SK-N-SH (cell line): ENCODE results near the gene SMAD3. TPM values are rescaled to one million over a fixed set of nuclear protein-coding genes. Genes with fewer than 3 reads are reported as not detected.

Experiments
- CTCF ChIA-PET: fragments of 300-600, 350-600 bp; formaldehyde crosslinking; extraction: SDS; loops from one replicate; lab custom pipeline; 2021; lab: Yijun Ruan, JAX
- POLR2A ChIA-PET: fragments of 350-600 bp; sonication (Branson Sonifier 250); formaldehyde crosslinking; extraction: SDS; loops from one replicate; lab custom pipeline; 2020; ENCODE audit warnings: antibody characterized with exemption, inconsistent platforms; lab: Yijun Ruan, JAX
- DNase-seq: peaks from one replicate; pipeline ENCODE4 v3.0.0; 2012
- H2AFZ ChIP-seq: fragments of 200-600 bp; sonication (generic); 2 replicates; pipeline ENCODE4 v1.8.1; 2016; ENCODE audit warnings: antibody characterized with exemption, mild to moderate bottlenecking, low read depth
- H3F3A ChIP-seq: fragments of 200-600 bp; sonication (generic); replicated peaks from 2 replicates; pipeline ENCODE3; 2016; ENCODE audit warnings: antibody characterized with exemption, mild to moderate bottlenecking; ENCODE audit not compliant: insufficient read depth
- H3K27ac ChIP-seq, 2 experiments: fragments of 200-500 bp in 1 of 2; fragments of 200-600 bp in 1 of 2; sonication (Bioruptor generic) in 1 of 2; sonication (generic), shearing (Covaris generic) in 1 of 2; 2 replicates each; pipeline versions ENCODE4 v1.5.1 to v1.6.1; 2014 to 2016; ENCODE audit warnings: low read depth in 2 of 2, inconsistent platforms in 1 of 2, low read length in 1 of 2, mild to moderate bottlenecking in 1 of 2, mixed read lengths in 1 of 2
- H3K27me3 ChIP-seq: fragments of 200-600 bp; sonication (generic), shearing (Covaris generic); 2 replicates; pipeline ENCODE4 v1.6.1; 2016; ENCODE audit warnings: mixed run types; ENCODE audit not compliant: insufficient read depth
- H3K36me3 ChIP-seq, 2 experiments: fragments of 200-500 bp in 1 of 2; fragments of 200-600 bp in 1 of 2; sonication (Bioruptor generic) in 1 of 2; sonication (generic) in 1 of 2; replicated peaks in 1 of 2; 2 replicates each; pipeline versions ENCODE3 to v1.5.1; 2014 to 2016; ENCODE audit warnings: low read length in 1 of 2, mild to moderate bottlenecking in 1 of 2; ENCODE audit not compliant: insufficient read depth in 2 of 2, control insufficient read depth in 1 of 2
- H3K4me1 ChIP-seq, 2 experiments: fragments of 200-500 bp in 1 of 2; fragments of 200-600 bp in 1 of 2; sonication (Bioruptor generic) in 1 of 2; sonication (generic), shearing (Covaris generic) in 1 of 2; 2 replicates each; pipeline versions ENCODE4 v1.5.1 to v1.6.1; 2014 to 2016; ENCODE audit warnings: low read depth in 1 of 2, low read length in 1 of 2, mixed run types in 1 of 2; ENCODE audit not compliant: insufficient read depth in 2 of 2, control insufficient read depth in 1 of 2
- H3K4me2 ChIP-seq: fragments of 200-600 bp; sonication (generic), shearing (Covaris generic); 2 replicates; pipeline ENCODE4 v1.6.1; 2017; ENCODE audit warnings: mixed run types
- H3K4me3 ChIP-seq, 2 experiments: fragments of 200-500 bp in 1 of 2; fragments of 200-600 bp in 1 of 2; sonication (Bioruptor generic) in 1 of 2; sonication (generic), shearing (Covaris generic) in 1 of 2; 2 replicates each; pipeline versions ENCODE4 v1.5.1 to v1.8.1; 2014 to 2016; ENCODE audit warnings: low read depth in 2 of 2, inconsistent platforms in 1 of 2, low read length in 1 of 2, mild to moderate bottlenecking in 1 of 2, mixed read lengths in 1 of 2, moderate library complexity in 1 of 2
- H3K79me2 ChIP-seq: fragments of 200-600 bp; sonication (generic); 2 replicates; pipeline ENCODE4 v1.8.1; 2017; ENCODE audit warnings: mild to moderate bottlenecking; ENCODE audit not compliant: insufficient read depth
- H3K9ac ChIP-seq: fragments of 200-600 bp; sonication (generic); 2 replicates; pipeline ENCODE4 v1.6.1; 2017; ENCODE audit warnings: mixed run types
- H3K9me2 ChIP-seq: fragments of 200-600 bp; sonication (generic); 2 replicates; pipeline ENCODE4 v1.6.1; 2017; ENCODE audit warnings: mixed run types
- H3K9me3 ChIP-seq: fragments of 200-600 bp; sonication (generic); 2 replicates; pipeline ENCODE4 v1.6.1; 2017; ENCODE audit warnings: mixed run types, mild to moderate bottlenecking, moderate library complexity
- H4K20me1 ChIP-seq: fragments of 200-600 bp; sonication (generic); 2 replicates; pipeline ENCODE4 v1.6.1; 2017; ENCODE audit warnings: mild to moderate bottlenecking, mixed run types; ENCODE audit not compliant: insufficient read depth
- ELF1 ChIP-seq: IDR thresholded peaks from 2 replicates; pipeline ENCODE4 v1.4.0; 2012
- FOXJ3 ChIP-seq: sonication (generic); formaldehyde crosslinking; IDR thresholded peaks from 2 replicates; pipeline ENCODE4 v1.5.1; 2020; ENCODE audit warnings: mild to moderate bottlenecking, missing genetic modification reagents
- FOXM1 ChIP-seq: IDR thresholded peaks from 2 replicates; pipeline ENCODE4 v1.4.0; 2012; ENCODE audit warnings: low read depth, mild to moderate bottlenecking
- GABPA ChIP-seq: IDR thresholded peaks from 2 replicates; pipeline ENCODE4 v1.4.0; 2012; ENCODE audit warnings: low read depth, mild to moderate bottlenecking
- GATA2 ChIP-seq: sonication (generic); formaldehyde crosslinking; IDR thresholded peaks from 2 replicates; pipeline ENCODE4 v1.5.0; 2020; ENCODE audit warnings: mild to moderate bottlenecking, missing genetic modification reagents
- IRF3 ChIP-seq: fragments of 150-350 bp; IDR thresholded peaks from 2 replicates; pipeline ENCODE4 v1.6.1; 2016; ENCODE audit warnings: mild to moderate bottlenecking, low read depth, low read length
- JUND ChIP-seq: IDR thresholded peaks from 2 replicates; pipeline ENCODE4 v1.4.0; 2012
- MAX ChIP-seq: IDR thresholded peaks from 2 replicates; pipeline ENCODE4 v1.4.0; 2012; ENCODE audit warnings: low read depth
- MEF2A ChIP-seq: IDR thresholded peaks from 2 replicates; pipeline ENCODE4 v1.4.0; 2012; ENCODE audit warnings: low read depth, borderline replicate concordance
- MXI1 ChIP-seq: IDR thresholded peaks from 2 replicates; pipeline ENCODE4 v1.6.1; 2012; ENCODE audit warnings: mild to moderate bottlenecking, low read depth, low read length, improper control_type of control experiment
- PBX3 ChIP-seq: IDR thresholded peaks from 2 replicates; pipeline ENCODE4; 2012
- RFX5 ChIP-seq: IDR thresholded peaks from 2 replicates; pipeline ENCODE4 v1.6.1; 2012; ENCODE audit warnings: mild to moderate bottlenecking, improper control_type of control experiment, low read length
- TAF1 ChIP-seq: IDR thresholded peaks from 2 replicates; pipeline ENCODE4 v1.6.1; 2012; ENCODE audit warnings: low read depth, mild to moderate bottlenecking, low read length, moderate library complexity, borderline replicate concordance
- TCF12 ChIP-seq: IDR thresholded peaks from 2 replicates; pipeline ENCODE4 v1.4.0; 2012
- TEAD4 ChIP-seq: IDR thresholded peaks from 2 replicates; pipeline ENCODE4 v1.4.0; 2012; ENCODE audit warnings: mild to moderate bottlenecking, borderline replicate concordance; ENCODE audit not compliant: insufficient read depth
- USF1 ChIP-seq: IDR thresholded peaks from 2 replicates; pipeline ENCODE4 v1.4.0; 2012; ENCODE audit warnings: low read depth, borderline replicate concordance
- USF2 ChIP-seq: fragments of 150-350 bp; IDR thresholded peaks from 2 replicates; pipeline ENCODE4 v1.6.1; 2017; ENCODE audit warnings: antibody characterized with exemption, low read length, low read depth, borderline replicate concordance
- YY1 ChIP-seq: IDR thresholded peaks from 2 replicates; pipeline ENCODE4 v1.4.0; 2012; ENCODE audit warnings: low read depth, mild to moderate bottlenecking
- WGBS: methylation state at CpG from one replicate; pipeline ENCODE4 v1.1.6; 2017; ENCODE audit warnings: low lambda C conversion rate; 5-methylcytosine and 5-hydroxymethylcytosine counted together
- polyA plus RNA-seq, 3 experiments: library from polyadenylated mRNA; depleted of rRNA; stranded (reverse); fragments of >200 nt; gene quantifications; 2 replicates each; pipeline ENCODE4 v1.2.3, GENCODE V29; 2012

Gene SMAD3
- polyA plus RNA-seq, 1 of the 3 experiments (the other 2 are of a cell fraction), result 19.5 TPM

- Histone ChIP-seq H2AFZ (no peak overlapping the region), H3K9ac (no peak overlapping the region), H3K9me3 (no peaks in the 10 kb centered on the region), H4K20me1 (peaks cover 76% of the 10 kb centered on the region), H3K9me2 (no peaks in the 10 kb centered on the region), H3K27me3 (no peaks in the 10 kb centered on the region), H3K79me2 (peaks cover 100% of the 10 kb centered on the region), H3K4me1 (peaks cover 9 to 32% of the 10 kb centered on the region in 2 experiments; a peak in 2 of 4 replicates), H3F3A (peaks cover 13% of the 10 kb centered on the region), H3K4me3 (no peak overlapping the region), H3K4me2 (no peak overlapping the region), H3K27ac (no peak overlapping the region), H3K36me3 (peaks cover 0 to 7% of the 10 kb centered on the region in 2 experiments)
- no peak for DNase-seq
- POLR2A ChIA-PET, result no interaction called here
- TF ChIP-seq RFX5 (no peak), GABPA (no peak), YY1 (no peak), MEF2A (no peak), TCF12 (no peak), USF2 (no peak), IRF3 (no peak), MAX (no peak), ELF1 (no peak), USF1 (no peak), GATA2 (CRISPR knock-in tag) (no peak), FOXJ3 (CRISPR knock-in tag) (no peak), TAF1 (no peak), FOXM1 (no peak), MXI1 (no peak), TEAD4 (no peak), PBX3 (no peak), JUND (no peak)
- WGBS, result 81% methylated on average over 6 of the region's 6 CpGs
- CTCF ChIA-PET, result interaction anchor here (1.2 kb wide), 1 partner anchor 1229 kb away, joined by 4 read pairs; no protein-coding TSS in a partner anchor
Observed at GRCh38 chr15:67077641-67078215, 12.3 kb downstream of the SMAD3 start.
